Measurements from ENCODE around the gene ARHGEF33. TPM values are rescaled to one million over a fixed set of nuclear protein-coding genes. Genes with fewer than 3 reads are reported as not detected.

Gene ARHGEF33
- total RNA-seq, 4 donors from 2014 or later = 0.88 to 5.9 (median 2.2) TPM

DNA sequence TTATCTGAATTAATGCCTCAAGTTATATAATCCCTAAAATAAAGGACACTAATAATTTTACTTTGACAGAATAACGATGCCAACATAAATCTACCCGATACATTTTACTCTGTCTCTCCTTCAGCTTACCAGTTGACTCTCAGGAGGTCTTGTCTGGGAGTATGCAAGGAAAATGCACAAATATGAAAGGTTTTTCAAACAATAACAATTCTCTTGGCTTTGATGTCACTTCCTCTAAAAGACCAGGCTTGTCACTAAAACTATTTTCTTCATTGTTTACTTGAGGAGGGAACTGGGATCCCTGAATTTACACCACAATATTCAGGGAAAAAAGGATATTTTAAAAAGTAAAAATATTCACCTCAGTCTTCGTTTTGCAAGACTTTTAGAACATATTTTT lies 134.0 kb downstream of the ARHGEF33 start:
- intact Hi-C loops (cut with DNase I; ENCODE audit: low total_unique reads) = no loop called here
- Histone ChIP-seq H3K36me3 (no peaks in the 10 kb centered on the region), H3K27me3 (no peaks in the 10 kb centered on the region), H3K4me3 (no peak overlapping the region), H3K27ac (peak overlapping the region; percentile 15 to 73), H3K4me1 (no peaks in the 10 kb centered on the region), H3K9me3 (no peaks in the 10 kb centered on the region)
- DNase-seq = no peak
- TF ChIP-seq, protein P1, sequence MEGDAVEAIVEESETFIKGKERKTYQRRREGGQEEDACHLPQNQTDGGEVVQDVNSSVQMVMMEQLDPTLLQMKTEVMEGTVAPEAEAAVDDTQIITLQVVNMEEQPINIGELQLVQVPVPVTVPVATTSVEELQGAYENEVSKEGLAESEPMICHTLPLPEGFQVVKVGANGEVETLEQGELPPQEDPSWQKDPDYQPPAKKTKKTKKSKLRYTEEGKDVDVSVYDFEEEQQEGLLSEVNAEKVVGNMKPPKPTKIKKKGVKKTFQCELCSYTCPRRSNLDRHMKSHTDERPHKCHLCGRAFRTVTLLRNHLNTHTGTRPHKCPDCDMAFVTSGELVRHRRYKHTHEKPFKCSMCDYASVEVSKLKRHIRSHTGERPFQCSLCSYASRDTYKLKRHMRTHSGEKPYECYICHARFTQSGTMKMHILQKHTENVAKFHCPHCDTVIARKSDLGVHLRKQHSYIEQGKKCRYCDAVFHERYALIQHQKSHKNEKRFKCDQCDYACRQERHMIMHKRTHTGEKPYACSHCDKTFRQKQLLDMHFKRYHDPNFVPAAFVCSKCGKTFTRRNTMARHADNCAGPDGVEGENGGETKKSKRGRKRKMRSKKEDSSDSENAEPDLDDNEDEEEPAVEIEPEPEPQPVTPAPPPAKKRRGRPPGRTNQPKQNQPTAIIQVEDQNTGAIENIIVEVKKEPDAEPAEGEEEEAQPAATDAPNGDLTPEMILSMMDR (IDR thresholded peaks at IDR 0.05) = no peak
- TF ChIP-seq POLR2A (IDR thresholded peaks at IDR 0.05) = no peak

DNA sequence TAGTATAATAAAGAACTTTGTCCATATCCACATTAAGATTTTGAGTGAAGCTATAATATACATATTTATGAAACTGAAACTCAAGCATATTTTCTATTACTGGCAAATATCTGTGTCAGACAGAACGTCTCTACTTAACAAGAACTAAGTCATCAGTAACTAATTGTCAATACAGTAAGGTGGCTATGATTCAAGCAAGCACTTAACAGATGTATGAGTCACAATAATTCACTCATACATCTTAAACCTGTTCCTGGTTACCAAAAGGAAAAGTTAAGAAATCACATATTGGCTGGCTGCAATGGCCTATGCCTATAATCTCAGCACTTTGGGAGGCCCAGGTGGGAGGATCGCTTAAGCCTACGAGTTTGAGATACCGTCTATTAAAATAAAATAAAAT lies 135.2 kb downstream of the ARHGEF33 start:
- Histone ChIP-seq H3K36me3 (no peaks in the 10 kb centered on the region), H3K9me3 (no peaks in the 10 kb centered on the region), H3K27me3 (no peaks in the 10 kb centered on the region), H3K4me1 (no peaks in the 10 kb centered on the region), H3K4me3 (no peak overlapping the region), H3K27ac (peak overlapping the region in 1 of 2 donors; percentile 73)
- TF ChIP-seq, protein P1 (IDR thresholded peaks at IDR 0.05) = no peak
- TF ChIP-seq POLR2A (IDR thresholded peaks at IDR 0.05) = no peak
- intact Hi-C loops (cut with DNase I; ENCODE audit: low total_unique reads) = no loop called here
- no peak for DNase-seq

Small RNA genes within 50 kb of the gene (small RNA-seq; reads per million reads assigned to genes)
- gene RN7SL96P = not detected
- not detected for gene RNU6-851P

Other genes with a start within 250 kb of the ARHGEF33 start
- gene GALM, start 223.8 kb upstream of the ARHGEF33 start, total RNA-seq = 100 to 1,000 TPM in 1 of 4 donors, 10 to 100 TPM in 1, 1 to 10 TPM in 2; 6.2 to 104 (median 14.8) TPM
- gene SRSF7, start 138.5 kb upstream of the ARHGEF33 start, total RNA-seq = 100 to 1,000 TPM in 3 of 4 donors, 10 to 100 TPM in 1; 94.4 to 163 (median 128) TPM
- gene GEMIN6, start 111.7 kb upstream of the ARHGEF33 start, total RNA-seq = 10 to 100 TPM in 1 of 4 donors, 1 to 10 TPM in 3; 1.8 to 11.9 (median 5.4) TPM
- gene DHX57, start 13.9 kb upstream of the ARHGEF33 start, total RNA-seq = 10 to 100 TPM in 3 of 4 donors, 1 to 10 TPM in 1; 5.3 to 31.2 (median 18.6) TPM
- gene MORN2, start 13.9 kb upstream of the ARHGEF33 start, total RNA-seq = 10 to 100 TPM in 2 of 4 donors, 1 to 10 TPM in 2; 2.0 to 16.3 (median 10.6) TPM
- gene SOS1, start 231.2 kb downstream of the ARHGEF33 start, total RNA-seq = 100 to 1,000 TPM in 1 of 4 donors, 10 to 100 TPM in 3; 13.3 to 107 (median 40.8) TPM

Data from uterus (tissue), 4 donors.